Heart right ventricle (tissue), 16 donors: ENCODE measurements around the gene QPCT. TPM values are rescaled to one million over a fixed set of nuclear protein-coding genes. Genes with fewer than 3 reads are reported as not detected.
A peak's percentile ranks its signal among the peaks of the same experiment; 100 is the strongest.

ENCODE experiments used
- ATAC-seq, 8 donors: fragments of 200-7000 bp; cut with Tn5 transposase; one replicate each; pipeline ENCODE4 v1.9.1; 2020; ENCODE audit warnings: mild to moderate bottlenecking in 8 of 8, moderate library complexity in 8 of 8, moderate number of reproducible peaks in 1 of 8
- DNase-seq, 2 donors: peaks; one replicate each; pipeline ENCODE4 v3.0.0-alpha.2; 2020
- H3K27ac ChIP-seq, 10 donors: fragments of 200-600 bp; sonication (generic) in 2 of 10; one replicate each; pipeline versions ENCODE4 v1.5.0 to v1.8.0; 2020 to 2022; ENCODE audit warnings: mild to moderate bottlenecking in 3 of 10
- H3K27me3 ChIP-seq, 7 donors: fragments of 200-600 bp; one replicate each; pipeline ENCODE4 v1.8.0; 2021 to 2022; ENCODE audit warnings: mild to moderate bottlenecking in 2 of 7
- H3K36me3 ChIP-seq, 9 donors: fragments of 200-600 bp; sonication (generic) in 1 of 9; one replicate each; pipeline versions ENCODE4 v1.5.0 to v1.8.0; 2020 to 2022; ENCODE audit warnings: mild to moderate bottlenecking in 2 of 9
- H3K4me1 ChIP-seq, 9 donors: fragments of 200-600 bp; sonication (generic) in 1 of 9; one replicate each; pipeline versions ENCODE4 v1.5.0 to v1.8.0; 2020 to 2022; ENCODE audit warnings: mild to moderate bottlenecking in 4 of 9
- H3K4me3 ChIP-seq, 10 donors: fragments of 200-600 bp; sonication (generic) in 2 of 10; one replicate each; pipeline versions ENCODE4 v1.5.0 to v1.8.0; 2020 to 2022; ENCODE audit warnings: mild to moderate bottlenecking in 7 of 10, moderate library complexity in 2 of 10
- H3K9me3 ChIP-seq, 11 donors: fragments of 200-600 bp in 10 of 11; sonication (generic) in 2 of 11; one replicate each; pipeline versions ENCODE4 v1.5.0 to v1.8.0; 2013 to 2022; ENCODE audit warnings: mild to moderate bottlenecking in 2 of 11, control low read depth in 1 of 11, moderate library complexity in 1 of 11
- WGBS, 2 donors: extraction: QIAGEN DNeasy Blood & Tissue Kit; methylation state at CpG; one replicate each; pipeline ENCODE4 v1.1.7; 2013; ENCODE audit warnings: inconsistent platforms in 1 of 2; 5-methylcytosine and 5-hydroxymethylcytosine counted together
- intact Hi-C, 10 donors: fragments of 100-400 bp; cut with DNase I; formaldehyde crosslinking; loops; one replicate each; pipeline versions ENCODE4 v1.11.1 to v1.14.2; 2022
- polyA plus RNA-seq, 2 donors: library from polyadenylated mRNA; stranded (reverse); fragments of 200-250 nt; gene quantifications; one replicate each; pipeline ENCODE4 v1.2.3, GENCODE V29; 2013
- total RNA-seq, 10 donors: library from RNA; stranded (reverse); fragmentation: NEBNext Ultra II Directional in 3 of 10; extraction: Animal tissue kit (Norgen Biotek cat#: 25700) in 3 of 10; gene quantifications; one replicate each; pipeline versions ENCODE4 v1.2.1 to v1.2.4, GENCODE V29; 2021 to 2023
- TF ChIP-seq, protein P1 (sequence below), 9 donors: fragments of 200-600 bp; sonication (generic) in 2 of 9; IDR thresholded peaks; one replicate each; pipeline versions ENCODE4 v1.5.0 to v1.8.0; 2021 to 2022; ENCODE audit warnings: antibody characterized with exemption in 9 of 9, mild to moderate bottlenecking in 5 of 9, moderate library complexity in 1 of 9
- donor health status: Arrhythmogenic right ventricular cardiomyopathy.
- donor health status: ischemic (EF 13 %, LVEDD 7.1; RV severe dilation, severe dysfunction).
- donor health status: healthy with polysubstance abuse.
- donor health status: DM: no; HTN: yes; CAD: no.
- donor health status: DM: no; HTN: no; CAD: no.
- donor health status: ischemic (EF 25% LVEDD 6.9; RV normal size, moderate dysfunction).
- donor health status: ischemic (EF 25% LVEDD 5.7; RV mildly dilated, moderate dysfunction).
- donor health status: healthy.
- donor health status: DM: yes; HTN: yes; CAD: no.
- donor health status: Ischemic cardiomyopathy.
- donor health status: ischemic (EF 35%, LVEDD 5.7; RV mildly dilated, moderate dysfunction).
- donor health status: nonischemic (EF 11% LVEDD 7.7; RV severe dilation, severe dysfunction).
- donor health status: DM: yes; HTN: yes; CAD: no.
- donor health status: PGD.
- donor health status: ischemic (EF 29% LVEDD 5.4; RV normal size, mild dysfunction).
- donor health status: nonischemic (EF 23%, LVEDD 6.1; RV moderate dilation, normal function).

The QPCT gene
- total and polyA plus RNA-seq, 12 donors, result 0.54 to 8.1 (median 2.4) TPM

DNA sequence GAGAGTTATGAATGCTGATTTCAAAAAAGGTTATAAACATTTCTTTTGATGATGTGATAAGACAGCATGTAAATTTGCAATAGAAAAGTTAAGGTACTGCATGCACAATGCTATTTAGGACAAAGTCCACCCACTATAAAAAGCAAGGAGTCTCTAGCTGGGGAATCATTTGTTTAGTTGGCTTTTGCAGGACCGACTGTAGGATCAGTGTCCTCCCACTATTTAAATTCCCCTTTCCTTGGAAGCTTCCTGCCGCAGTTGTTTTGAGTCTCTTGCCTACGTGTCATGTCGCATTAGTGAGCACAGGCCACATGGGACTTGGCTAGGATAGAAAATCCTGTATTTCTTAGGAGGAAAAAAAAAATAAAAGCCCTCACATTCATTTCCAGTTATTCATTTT is 13.1 kb downstream of the QPCT start:
- H3K4me3 ChIP-seq, result no peak overlapping the region
- H3K36me3 ChIP-seq, result peaks cover 0 to 9% (median 0%) of the 10 kb centered on the region in 9 donors
- H3K27me3 ChIP-seq, result no peaks in the 10 kb centered on the region
- peak overlapping the region in 3 of 10 donors; percentile 9 to 37 (median 24) for H3K27ac ChIP-seq
- TF ChIP-seq, protein P1, sequence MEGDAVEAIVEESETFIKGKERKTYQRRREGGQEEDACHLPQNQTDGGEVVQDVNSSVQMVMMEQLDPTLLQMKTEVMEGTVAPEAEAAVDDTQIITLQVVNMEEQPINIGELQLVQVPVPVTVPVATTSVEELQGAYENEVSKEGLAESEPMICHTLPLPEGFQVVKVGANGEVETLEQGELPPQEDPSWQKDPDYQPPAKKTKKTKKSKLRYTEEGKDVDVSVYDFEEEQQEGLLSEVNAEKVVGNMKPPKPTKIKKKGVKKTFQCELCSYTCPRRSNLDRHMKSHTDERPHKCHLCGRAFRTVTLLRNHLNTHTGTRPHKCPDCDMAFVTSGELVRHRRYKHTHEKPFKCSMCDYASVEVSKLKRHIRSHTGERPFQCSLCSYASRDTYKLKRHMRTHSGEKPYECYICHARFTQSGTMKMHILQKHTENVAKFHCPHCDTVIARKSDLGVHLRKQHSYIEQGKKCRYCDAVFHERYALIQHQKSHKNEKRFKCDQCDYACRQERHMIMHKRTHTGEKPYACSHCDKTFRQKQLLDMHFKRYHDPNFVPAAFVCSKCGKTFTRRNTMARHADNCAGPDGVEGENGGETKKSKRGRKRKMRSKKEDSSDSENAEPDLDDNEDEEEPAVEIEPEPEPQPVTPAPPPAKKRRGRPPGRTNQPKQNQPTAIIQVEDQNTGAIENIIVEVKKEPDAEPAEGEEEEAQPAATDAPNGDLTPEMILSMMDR (IDR thresholded peaks at IDR 0.05), result no peak
- peaks cover 0 to 20% (median 6%) of the 10 kb centered on the region in 9 donors for H3K4me1 ChIP-seq
- WGBS, 2 donors, result 49 to 62% methylated on average over 4 of the region's 4 CpGs
- intact Hi-C loops, result no loop called here
- H3K9me3 ChIP-seq, result no peaks in the 10 kb centered on the region
- DNase-seq (peak in 1 of 2 donors; percentile 34), ATAC-seq (peak in 4 of 8 donors; percentile 40 to 80 (median 52))

- TF ChIP-seq, protein P1 (IDR thresholded peaks at IDR 0.05), result no peak
- intact Hi-C loops, result no loop called here
- peaks cover 0 to 3% (median 0%) of the 10 kb centered on the region in 9 donors for H3K36me3 ChIP-seq
- peaks cover 0 to 20% (median 6%) of the 10 kb centered on the region in 9 donors for H3K4me1 ChIP-seq
- DNase-seq, result no peak
- peak overlapping the region in 1 of 10 donors; percentile 37 for H3K27ac ChIP-seq
- no peak for ATAC-seq
- no peaks in the 10 kb centered on the region for H3K9me3 ChIP-seq
- H3K4me3 ChIP-seq, result no peak overlapping the region
- no peaks in the 10 kb centered on the region for H3K27me3 ChIP-seq
- 96 to 97% methylated on average over 3 of the region's 3 CpGs for WGBS, 2 donors
Measured at GRCh38 chr2:37358466-37358865, 14.0 kb downstream of the QPCT start.

DNA sequence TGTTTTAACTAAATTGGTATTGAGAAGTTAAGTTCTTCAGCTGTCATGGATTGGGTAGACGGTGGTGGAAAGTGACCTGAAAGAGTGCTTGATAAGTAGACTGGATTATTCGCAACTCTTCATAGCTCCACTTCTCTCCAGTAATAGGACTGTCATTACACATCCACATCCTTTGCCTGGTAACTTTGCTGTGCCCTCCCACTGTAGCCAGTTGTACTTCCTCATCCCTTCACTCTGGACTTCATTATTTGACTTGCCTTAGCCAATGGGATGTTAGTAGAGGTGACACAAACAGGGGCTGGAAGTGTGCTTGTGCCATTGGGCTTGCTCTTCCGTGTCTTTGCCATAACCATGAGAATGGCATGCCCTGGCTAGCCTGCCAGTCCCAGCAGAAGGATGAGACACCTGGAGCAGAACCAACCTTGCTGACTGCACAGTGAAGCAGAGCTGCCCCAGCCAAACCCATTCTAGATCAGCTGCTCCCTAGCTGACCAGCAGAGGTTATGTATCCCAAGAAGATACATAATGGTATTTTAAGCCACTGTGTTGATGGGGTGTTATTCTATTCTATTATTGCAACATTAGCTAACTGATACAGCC is 16.9 kb downstream of the QPCT start:
- H3K27me3 ChIP-seq, result no peaks in the 10 kb centered on the region
- DNase-seq (no peak), ATAC-seq (peak in 1 of 8 donors; percentile 26)
- peaks cover 0 to 20% (median 6%) of the 10 kb centered on the region in 9 donors for H3K4me1 ChIP-seq
- H3K4me3 ChIP-seq, result no peak overlapping the region
- intact Hi-C loops, result no loop called here
- H3K27ac ChIP-seq, result no peak overlapping the region
- WGBS, 2 donors, result 96 to 98% methylated on average over 3 of the region's 3 CpGs
- no peaks in the 10 kb centered on the region for H3K9me3 ChIP-seq
- H3K36me3 ChIP-seq, result no peaks in the 10 kb centered on the region
- TF ChIP-seq, protein P1 (IDR thresholded peaks at IDR 0.05), result no peak

GRCh38 chr2:37361994-37362698 is 17.7 kb downstream of the QPCT start:
- peaks cover 0 to 16% (median 4%) of the 10 kb centered on the region in 9 donors for H3K4me1 ChIP-seq
- no peak overlapping the region for H3K27ac ChIP-seq
- ATAC-seq (no peak), DNase-seq (no peak)
- H3K36me3 ChIP-seq, result no peaks in the 10 kb centered on the region
- H3K27me3 ChIP-seq, result no peaks in the 10 kb centered on the region
- WGBS, 2 donors, result 61 to 74% methylated on average over 9 of the region's 9 CpGs
- intact Hi-C loops, result no loop called here
- H3K9me3 ChIP-seq, result no peaks in the 10 kb centered on the region
- no peak overlapping the region for H3K4me3 ChIP-seq
- TF ChIP-seq, protein P1 (IDR thresholded peaks at IDR 0.05), result no peak
